Transverse colon (tissue), 4 donors: Measurements from ENCODE around the gene UBD. TPM values are rescaled to one million over a fixed set of nuclear protein-coding genes. Genes with fewer than 3 reads are reported as not detected.

ENCODE experiments used
- DNase-seq: peaks from one replicate; pipeline ENCODE4 v3.0.0-alpha.2; 2019
- H3K27ac ChIP-seq, 4 donors: fragments of 200-600 bp; sonication (generic); 2 replicates each; pipeline ENCODE4 v1.5.1; 2016 to 2018; ENCODE audit warnings: inconsistent platforms in 4 of 4
- H3K27me3 ChIP-seq: fragments of 200-600 bp; sonication (generic); 2 replicates; pipeline ENCODE4 v1.5.1; 2017; ENCODE audit warnings: inconsistent platforms
- H3K36me3 ChIP-seq, 4 donors: fragments of 200-600 bp; sonication (generic); 2 replicates each; pipeline ENCODE4 v1.5.1; 2017 to 2019; ENCODE audit warnings: inconsistent platforms in 4 of 4
- H3K4me1 ChIP-seq, 4 donors: fragments of 200-600 bp; sonication (generic); 2 replicates each; pipeline ENCODE4 v1.5.1; 2017 to 2020; ENCODE audit warnings: inconsistent platforms in 4 of 4
- H3K4me3 ChIP-seq, 4 donors: fragments of 200-600 bp; sonication (generic); 1 replicate in 1 of 4; 2 replicates in 3 of 4; pipeline versions ENCODE4 v1.5.1 to v1.6.1; 2017 to 2019; ENCODE audit warnings: inconsistent platforms in 4 of 4
- H3K9me3 ChIP-seq, 2 donors: fragments of 200-600 bp; sonication (generic); 2 replicates each; pipeline ENCODE4 v1.5.1; 2017 to 2019; ENCODE audit warnings: inconsistent platforms in 2 of 2
- CTCF ChIP-seq, 5 experiments: fragments of 200-600 bp in 3 of 5; fragments of 450-650 bp in 2 of 5; sonication (generic) in 3 of 5; IDR thresholded peaks; 1 replicate in 2 of 5; 2 replicates in 3 of 5; pipeline ENCODE4 v1.5.1; 2016 to 2017; ENCODE audit warnings: antibody characterized with exemption in 5 of 5, inconsistent platforms in 3 of 5, mild to moderate bottlenecking in 2 of 5, moderate library complexity in 1 of 5
- EP300 ChIP-seq: sonication (generic); formaldehyde crosslinking; IDR thresholded peaks from one replicate; pipeline ENCODE4 v1.6.1; 2017; ENCODE audit warnings: antibody characterized with exemption, low read depth
- POLR2A ChIP-seq: fragments of 450-650 bp; IDR thresholded peaks from one replicate; pipeline ENCODE4 v1.6.1; 2016; ENCODE audit warnings: antibody characterized with exemption, mild to moderate bottlenecking, moderate library complexity
- POLR2AphosphoS5 ChIP-seq, 3 donors: sonication (generic); formaldehyde crosslinking; IDR thresholded peaks; one replicate each; pipeline ENCODE4 v1.6.1; 2016; ENCODE audit warnings: antibody characterized with exemption in 3 of 3
- WGBS, 2 donors: methylation state at CpG; one replicate each; pipeline ENCODE4 v1.1.5; 2018; ENCODE audit warnings: low coverage in 1 of 2; 5-methylcytosine and 5-hydroxymethylcytosine counted together
- in situ Hi-C, 4 donors: fragments of 200-750 bp; cut with MboI; loops; one replicate each; pipeline versions ENCODE4 v1.15.0 to v1.15.1; 2017; ENCODE audit warnings: low sequenced_read_pairs in 3 of 4, low pct_ligation_motif_present in 1 of 4, low pct_unique_long_range_greater_than_20kb in 1 of 4
- intact Hi-C: fragments of 100-400 bp; cut with DNase I; formaldehyde crosslinking; loops from one replicate; pipeline ENCODE4 v1.15.1; 2023; ENCODE audit warnings: low total_unique reads
- total RNA-seq, 4 donors: library from RNA; depleted of rRNA; stranded (reverse); fragments of >200 nt; gene quantifications; one replicate each; pipeline ENCODE4 v1.1.0, GENCODE V29; 2016

Gene UBD
- total RNA-seq, 4 donors from 2014 or later: 0.96 to 8.4 TPM; not detected in 2

GRCh38 chr6:29547573-29547972, 12.0 kb downstream of the UBD start:
- Histone ChIP-seq H3K4me1 (no peaks in the 10 kb centered on the region), H3K36me3 (no peaks in the 10 kb centered on the region), H3K4me3 (no peak overlapping the region), H3K9me3 (no peaks in the 10 kb centered on the region), H3K27me3 (peaks cover 4% of the 10 kb centered on the region), H3K27ac (no peak overlapping the region)
- 50 to 55% methylated on average over 2 to 3 of the region's 3 CpGs for WGBS, 2 donors
- TF ChIP-seq EP300: no peak
- no peak for TF ChIP-seq CTCF (IDR thresholded peaks at IDR 0.05)
- no peak for TF ChIP-seq POLR2A
- in situ Hi-C loops: no loop called here
- DNase-seq: no peak
- intact Hi-C loops: no loop called here

GRCh38 chr6:29537714-29538403, 21.7 kb downstream of the UBD start:
- Histone ChIP-seq H3K36me3 (no peaks in the 10 kb centered on the region), H3K4me3 (no peak overlapping the region), H3K27me3 (no peaks in the 10 kb centered on the region), H3K4me1 (no peaks in the 10 kb centered on the region), H3K27ac (no peak overlapping the region), H3K9me3 (no peaks in the 10 kb centered on the region)
- in situ Hi-C loops: no loop called here
- DNase-seq: no peak
- WGBS, 2 donors: 62 to 72% methylated on average over 3 to 4 of the region's 4 CpGs
- no peak for TF ChIP-seq POLR2AphosphoS5 (IDR thresholded peaks at IDR 0.05)
- TF ChIP-seq POLR2A: no peak
- TF ChIP-seq EP300: no peak
- no peak for TF ChIP-seq CTCF (IDR thresholded peaks at IDR 0.05)
- intact Hi-C loops: no loop called here

- H3K4me3 ChIP-seq: no peak overlapping the region
- H3K36me3 ChIP-seq: no peaks in the 10 kb centered on the region
- no peak for DNase-seq
- H3K9me3 ChIP-seq: no peaks in the 10 kb centered on the region
- intact Hi-C loops (no loop called here), in situ Hi-C loops (no loop called here)
- no peak overlapping the region for H3K27ac ChIP-seq
- WGBS, 2 donors: 58% methylated on average over 2 of the region's 2 CpGs; no CpG with 5 or more reads in 1 of the 2 donors
- H3K27me3 ChIP-seq: no peaks in the 10 kb centered on the region
- TF ChIP-seq POLR2AphosphoS5 (IDR thresholded peaks at IDR 0.05): no peak
- TF ChIP-seq EP300: no peak
- no peak for TF ChIP-seq POLR2A
- no peak for TF ChIP-seq CTCF (IDR thresholded peaks at IDR 0.05)
- H3K4me1 ChIP-seq: no peaks in the 10 kb centered on the region
These were observed 27.1 kb downstream of the UBD start for GRCh38 chr6:29532320-29532951.

- in situ Hi-C loops: no loop called here
- no peaks in the 10 kb centered on the region for H3K9me3 ChIP-seq
- H3K27me3 ChIP-seq: no peaks in the 10 kb centered on the region
- H3K27ac ChIP-seq: no peak overlapping the region
- TF ChIP-seq EP300 (no peak), POLR2AphosphoS5 (IDR thresholded peaks at IDR 0.05) (no peak), POLR2A (no peak), CTCF (IDR thresholded peaks at IDR 0.05) (no peak)
- DNase-seq: no peak
- no peaks in the 10 kb centered on the region for H3K36me3 ChIP-seq
- WGBS, 2 donors: 40 to 73% methylated on average over 1 to 3 of the region's 3 CpGs
- H3K4me3 ChIP-seq: no peak overlapping the region
- no peaks in the 10 kb centered on the region for H3K4me1 ChIP-seq
- intact Hi-C loops: no loop called here
These were observed 27.9 kb downstream of the UBD start for GRCh38 chr6:29531668-29532067.
